H1 (cell line): ENCODE data around the gene MSI2. TPM values are rescaled to one million over a fixed set of nuclear protein-coding genes. Genes with fewer than 3 reads are reported as not detected.

Experiments used
- CTCF ChIA-PET: fragments of 300-600 bp; sonication (Branson Sonifier 250); formaldehyde crosslinking; loops from one replicate; lab custom pipeline; 2021; ENCODE audit not compliant: partially characterized antibody; lab: Charles Lee
- POLR2A ChIA-PET: fragments of 300-600 bp; sonication (Branson Sonifier 250); formaldehyde crosslinking; loops from one replicate; lab custom pipeline; 2021; ENCODE audit warnings: inconsistent platforms; ENCODE audit not compliant: partially characterized antibody; lab: Charles Lee
- DNase-seq, 2 experiments: peaks; one replicate each; pipeline versions ENCODE4 v3.0.0 to v3.0.0-alpha.2; 2010 to 2022; ENCODE audit warnings: low spot score in 2 of 2, low read depth in 1 of 2, mixed read lengths in 1 of 2
- FAIRE-seq: peaks from 2 replicates; lab custom pipeline; 2011; peaks lifted over from hg19 to GRCh38; lab: Jason Lieb, UNC
- H2AFZ ChIP-seq: 2 replicates; pipeline ENCODE4 v1.8.1; 2012; ENCODE audit warnings: low read length, inconsistent platforms
- H2AK5ac ChIP-seq: 2 replicates; pipeline ENCODE4 v1.6.1; 2013; ENCODE audit warnings: low read depth, low read length
- H2BK120ac ChIP-seq: replicated peaks from 2 replicates; pipeline ENCODE3; 2013; ENCODE audit warnings: low read depth, low read length, inconsistent platforms
- H2BK12ac ChIP-seq: 2 replicates; pipeline ENCODE4 v1.6.1; 2013; ENCODE audit warnings: low read depth, low read length
- H2BK15ac ChIP-seq: 2 replicates; pipeline ENCODE4 v1.6.1; 2013; ENCODE audit warnings: low read length
- H2BK20ac ChIP-seq: 2 replicates; pipeline ENCODE4 v1.6.1; 2013; ENCODE audit warnings: low read length
- H2BK5ac ChIP-seq: 2 replicates; pipeline ENCODE4 v1.6.1; 2013; ENCODE audit warnings: low read depth, low read length
- H3K14ac ChIP-seq: 2 replicates; pipeline ENCODE4 v1.6.1; 2013; ENCODE audit warnings: inconsistent platforms; ENCODE audit not compliant: insufficient read length
- H3K18ac ChIP-seq: 2 replicates; pipeline ENCODE4 v1.6.1; 2013; ENCODE audit warnings: low read length; ENCODE audit errors: extremely low read depth
- H3K23ac ChIP-seq: 2 replicates; pipeline ENCODE4 v1.6.1; 2013; ENCODE audit warnings: inconsistent platforms; ENCODE audit not compliant: insufficient read length
- H3K23me2 ChIP-seq: 2 replicates; pipeline ENCODE4 v1.6.1; 2013; ENCODE audit warnings: low read depth, low read length
- H3K27ac ChIP-seq: 2 replicates; pipeline ENCODE4 v1.6.1; 2011; ENCODE audit warnings: low read depth, low read length, inconsistent platforms
- H3K27me3 ChIP-seq, 4 experiments: replicated peaks in 1 of 4; 1 replicate in 1 of 4; 2 replicates in 3 of 4; pipeline versions ENCODE4 v1.6.1 to v1.8.1; 2011 to 2013; ENCODE audit warnings: low read length in 3 of 4, mild to moderate bottlenecking in 3 of 4, inconsistent platforms in 2 of 4, mixed read lengths in 2 of 4, moderate library complexity in 1 of 4; ENCODE audit not compliant: control insufficient read depth in 3 of 4, insufficient read depth in 3 of 4; ENCODE audit errors: extremely low read depth in 1 of 4
- H3K36me3 ChIP-seq, 4 experiments: 2 replicates each; pipeline versions ENCODE4 v1.6.1 to v1.8.1; 2011 to 2013; ENCODE audit warnings: mild to moderate bottlenecking in 4 of 4, low read length in 3 of 4, moderate library complexity in 2 of 4, control low read depth in 1 of 4, inconsistent platforms in 1 of 4; ENCODE audit not compliant: insufficient read depth in 4 of 4, control insufficient read depth in 2 of 4
- H3K4ac ChIP-seq: replicated peaks from 2 replicates; pipeline ENCODE3; 2013; ENCODE audit warnings: low read length, low read depth, mixed read lengths, inconsistent platforms; ENCODE audit not compliant: insufficient read length
- H3K4me1 ChIP-seq, 4 experiments: replicated peaks in 1 of 4; 1 replicate in 1 of 4; 2 replicates in 3 of 4; pipeline versions ENCODE4 v1.6.1 to v1.8.1; 2011 to 2013; ENCODE audit warnings: low read length in 3 of 4, inconsistent platforms in 2 of 4, mixed read lengths in 1 of 4; ENCODE audit not compliant: insufficient read depth in 4 of 4, control insufficient read depth in 3 of 4
- H3K4me2 ChIP-seq, 2 experiments: 2 replicates each; pipeline versions ENCODE4 v1.6.1 to v1.8.1; 2011 to 2013; ENCODE audit warnings: low read depth in 2 of 2, low read length in 2 of 2, control low read depth in 1 of 2, inconsistent platforms in 1 of 2, mild to moderate bottlenecking in 1 of 2; ENCODE audit not compliant: insufficient read depth in 1 of 2
- H3K4me3 ChIP-seq, 4 experiments: fragments of 200-600, 300-600 bp in 1 of 4; sonication (generic), shearing (Covaris generic), sonication (Bioruptor Twin) in 1 of 4; 2 replicates each; pipeline versions ENCODE4 v1.5.1 to v1.8.1; 2011 to 2016; ENCODE audit warnings: low read length in 4 of 4, low read depth in 3 of 4, control low read depth in 2 of 4, inconsistent platforms in 2 of 4, mild to moderate bottlenecking in 2 of 4, mixed read lengths in 1 of 4, moderate library complexity in 1 of 4; ENCODE audit not compliant: insufficient read depth in 2 of 4; ENCODE audit errors: extremely low read depth in 1 of 4
- H3K56ac ChIP-seq: replicated peaks from 2 replicates; pipeline ENCODE3; 2013; ENCODE audit warnings: low read depth, mild to moderate bottlenecking, mixed read lengths, low read length, inconsistent platforms; ENCODE audit not compliant: insufficient read length
- H3K79me1 ChIP-seq: 2 replicates; pipeline ENCODE4 v1.6.1; 2013; ENCODE audit warnings: low read depth, low read length, control low read depth
- H3K79me2 ChIP-seq, 2 experiments: 2 replicates each; pipeline versions ENCODE4 v1.6.1 to v1.8.1; 2012 to 2013; ENCODE audit warnings: low read length in 2 of 2, mild to moderate bottlenecking in 2 of 2, inconsistent platforms in 1 of 2; ENCODE audit not compliant: insufficient read depth in 2 of 2, control insufficient read depth in 1 of 2
- H3K9ac ChIP-seq, 4 experiments: replicated peaks in 1 of 4; 1 replicate in 1 of 4; 2 replicates in 3 of 4; pipeline versions ENCODE4 v1.6.1 to v1.8.1; 2011 to 2013; ENCODE audit warnings: low read depth in 3 of 4, low read length in 3 of 4, control low read depth in 2 of 4, mild to moderate bottlenecking in 2 of 4, moderate library complexity in 2 of 4, inconsistent platforms in 1 of 4; ENCODE audit errors: extremely low read depth in 1 of 4
- H3K9me3 ChIP-seq, 2 experiments: 2 replicates each; pipeline versions ENCODE4 v1.6.1 to v1.8.1; 2012 to 2013; ENCODE audit warnings: mild to moderate bottlenecking in 2 of 2, moderate library complexity in 2 of 2, control low read depth in 1 of 2, inconsistent platforms in 1 of 2, low read depth in 1 of 2, low read length in 1 of 2, mixed read lengths in 1 of 2; ENCODE audit not compliant: insufficient read depth in 2 of 2
- H4K20me1 ChIP-seq, 2 experiments: replicated peaks in 1 of 2; 2 replicates each; pipeline versions ENCODE3 to v1.8.1; 2011 to 2013; ENCODE audit warnings: inconsistent platforms in 2 of 2, low read length in 2 of 2, mild to moderate bottlenecking in 1 of 2; ENCODE audit not compliant: insufficient read depth in 2 of 2, control insufficient read depth in 1 of 2
- H4K5ac ChIP-seq: 2 replicates; pipeline ENCODE4 v1.6.1; 2013; ENCODE audit warnings: low read length, low read depth, mixed read lengths, inconsistent platforms; ENCODE audit not compliant: insufficient read length
- H4K8ac ChIP-seq: 2 replicates; pipeline ENCODE4 v1.8.0; 2013; ENCODE audit warnings: mild to moderate bottlenecking, moderate library complexity, low read length, inconsistent platforms; ENCODE audit not compliant: insufficient read depth; ENCODE audit errors: extremely low read depth
- H4K91ac ChIP-seq: replicated peaks from 2 replicates; pipeline ENCODE3; 2013; ENCODE audit warnings: low read length, mixed read lengths, inconsistent platforms; ENCODE audit not compliant: insufficient read length
- EP300 ChIP-seq, 2 experiments: IDR thresholded peaks; 1 replicate in 1 of 2; 2 replicates in 1 of 2; pipeline ENCODE4 v1.6.1; 2011 to 2012; ENCODE audit warnings: low read depth in 2 of 2, low read length in 2 of 2, mild to moderate bottlenecking in 2 of 2, borderline replicate concordance in 1 of 2, inconsistent platforms in 1 of 2, moderate library complexity in 1 of 2
- HDAC2 ChIP-seq, 2 experiments: fragments of 300-600 bp in 1 of 2; sonication (generic) in 1 of 2; IDR thresholded peaks; 2 replicates each; pipeline ENCODE4 v1.6.1; 2011 to 2012; ENCODE audit warnings: low read depth in 2 of 2, low read length in 2 of 2, mild to moderate bottlenecking in 2 of 2, moderate library complexity in 2 of 2, borderline replicate concordance in 1 of 2, inconsistent platforms in 1 of 2
- NRF1 ChIP-seq: IDR thresholded peaks from 2 replicates; pipeline ENCODE4 v1.6.1; 2011; ENCODE audit warnings: mild to moderate bottlenecking, low read depth, low read length, improper control_type of control experiment
- RBBP5 ChIP-seq: IDR thresholded peaks from 2 replicates; pipeline ENCODE4 v1.7.1; 2012; ENCODE audit warnings: low read depth, mild to moderate bottlenecking, inconsistent platforms, low read length, moderate library complexity, borderline replicate concordance
- SAP30 ChIP-seq: fragments of 300-600 bp; sonication (generic); IDR thresholded peaks from 2 replicates; pipeline ENCODE4 v1.7.1; 2012; ENCODE audit warnings: low read length, moderate library complexity, mild to moderate bottlenecking, inconsistent platforms; ENCODE audit not compliant: insufficient read depth, insufficient replicate concordance
- SIN3A ChIP-seq, 2 experiments: IDR thresholded peaks in 1 of 2; conservative IDR thresholded peaks in 1 of 2; 2 replicates each; pipeline ENCODE4 v1.6.1; 2011 to 2012; ENCODE audit warnings: low read length in 2 of 2, improper control_type of control experiment in 1 of 2, low read depth in 1 of 2, mild to moderate bottlenecking in 1 of 2
- SIRT6 ChIP-seq: IDR thresholded peaks from one replicate; pipeline ENCODE4 v1.7.1; 2012; ENCODE audit warnings: low read length, inconsistent platforms
- SRF ChIP-seq: IDR thresholded peaks from 2 replicates; pipeline ENCODE4 v1.6.1; 2011; ENCODE audit warnings: mild to moderate bottlenecking, low read depth, low read length, moderate library complexity
- SUZ12 ChIP-seq: fragments of 200-600 bp; sonication (generic); IDR thresholded peaks from 2 replicates; pipeline ENCODE4 v1.6.1; 2012; ENCODE audit warnings: mild to moderate bottlenecking, inconsistent platforms, low read length, moderate library complexity, mixed read lengths
- TBP ChIP-seq: IDR thresholded peaks from 2 replicates; pipeline ENCODE4 v1.6.1; 2011; ENCODE audit warnings: low read depth, low read length, improper control_type of control experiment
- WGBS, 2 experiments: shearing (Covaris generic) in 1 of 2; methylation state at CpG; one replicate each; pipeline versions ENCODE4 v1.1.6 to v1.1.7; 2013 to 2015; ENCODE audit warnings: low lambda C conversion rate in 2 of 2, mixed read lengths in 2 of 2, inconsistent platforms in 1 of 2, low coverage in 1 of 2, missing lambda C conversion rate in 1 of 2; ENCODE audit not compliant: insufficient replicate concordance in 2 of 2, insufficient coverage in 1 of 2, insufficient read length in 1 of 2; ENCODE audit errors: extremely low coverage in 1 of 2, missing lambda C conversion rate in 1 of 2; 5-methylcytosine and 5-hydroxymethylcytosine counted together
- polyA plus RNA-seq, 7 experiments: library from polyadenylated mRNA; depleted of rRNA in 3 of 7; stranded (reverse) in 5 of 7; unstranded in 2 of 7; fragments of >200 nt in 5 of 7; fragments of 200-250 nt in 2 of 7; gene quantifications; 1 replicate in 5 of 7; 2 replicates in 1 of 7; 4 replicates in 1 of 7; pipeline versions ENCODE4 v1.2.1 to v1.2.3, GENCODE V29; 2011 to 2013; ENCODE audit warnings: missing spikeins in 2 of 7, mixed read lengths in 2 of 7
- total RNA-seq: library from RNA; stranded (reverse); fragmentation: NEBNext Ultra II Directional; extraction: Animal tissue kit (Norgen Biotek cat#: 25700); gene quantifications from 2 replicates; pipeline ENCODE4 v1.2.1, GENCODE V29; 2021

MSI2 gene
- total and polyA plus RNA-seq, 2 of the 8 experiments (the other 6 are each of a cell fraction or from before 2014, with no cell fraction given) = 36.7 to 80.6 TPM

GRCh38 chr17:57326336-57326735 lies 70.0 kb downstream of the MSI2 start:
- Histone ChIP-seq H2BK15ac (no peak overlapping the region), H3K23ac (no peak overlapping the region), H4K5ac (no peak overlapping the region), H3K27ac (no peak overlapping the region), H2BK12ac (no peak overlapping the region), H3K23me2 (peaks cover 3% of the 10 kb centered on the region; the same call in 1 of the 2 replicates), H4K91ac (no peak overlapping the region), H2BK5ac (no peak overlapping the region), H3K4me1 (peaks cover 0 to 5% (median 2%) of the 10 kb centered on the region in 4 experiments; a peak in 6 of 7 replicates), H4K20me1 (peaks cover 3 to 16% of the 10 kb centered on the region in 2 experiments), H3K4me3 (no peak overlapping the region), H3K79me1 (peaks cover 5% of the 10 kb centered on the region), H2AFZ (no peak overlapping the region), H2AK5ac (no peak overlapping the region), H2BK120ac (no peak overlapping the region), H3K4me2 (no peak overlapping the region), H3K79me2 (peaks cover 0 to 63% of the 10 kb centered on the region in 2 experiments; a peak in 3 of 4 replicates), H2BK20ac (no peak overlapping the region), H3K27me3 (no peaks in the 10 kb centered on the region), H3K18ac (no peak overlapping the region), H3K14ac (no peak overlapping the region), H3K9me3 (no peaks in the 10 kb centered on the region), H3K56ac (no peak overlapping the region), H4K8ac (no peak overlapping the region), H3K4ac (no peak overlapping the region), H3K9ac (no peak overlapping the region; a peak in 1 of 7 replicates), H3K36me3 (peaks cover 0 to 5% (median 0%) of the 10 kb centered on the region in 4 experiments; a peak in 1 of 8 replicates)
- ChIA-PET CTCF (interaction anchor here (0.7 to 0.9 kb wide), 4 partner anchors 27 to 84 kb away, joined by 3 to 4 read pairs (median 3); no protein-coding TSS in a partner anchor), POLR2A (no interaction called here)
- 89% methylated on average over 2 of the region's 2 CpGs; no CpG with 5 or more reads in 1 of the 2 experiments for WGBS, 2 experiments
- no peak for DNase-seq
- FAIRE-seq = no peak
- TF ChIP-seq RBBP5 (no peak), EP300 (IDR thresholded peaks at IDR 0.05; ENCODE audit: borderline replicate concordance in 1 of 2, low read depth in 2 of 2, low read length in 2 of 2) (no peak), TBP (no peak), NRF1 (no peak), HDAC2 (IDR thresholded peaks at IDR 0.05; ENCODE audit: borderline replicate concordance in 1 of 2, low read depth in 2 of 2, low read length in 2 of 2) (no peak), SAP30 (no peak), SUZ12 (no peak), SIRT6 (no peak), SIN3A (conservative IDR thresholded peaks at IDR 0.05 in 1 of 2, IDR thresholded peaks at IDR 0.05 in 1 of 2; ENCODE audit: low read depth in 1 of 2, low read length in 2 of 2) (no peak), SRF (no peak)
